Measurements from ENCODE around the gene C1QB.

GRCh38 chr1:22627331-22627730 is 25.7 kb upstream of the C1QB start:
- TF ChIP-seq CTCF (conservative IDR thresholded peaks at IDR 0.05; ENCODE audit: low read depth, low read length) (no peak), MXI1 (IDR thresholded peaks at IDR 0.05; ENCODE audit: borderline replicate concordance, low read depth, low read length) (no peak), BHLHE40 (IDR thresholded peaks at IDR 0.05; ENCODE audit: low read depth, low read length) (no peak), POLR2A (IDR thresholded peaks at IDR 0.05; ENCODE audit: low read depth, low read length) (no peak), CHD1 (IDR thresholded peaks at IDR 0.05; ENCODE audit: low read depth, low read length) (no peak), CEBPB (IDR thresholded peaks at IDR 0.05; ENCODE audit: low read depth, low read length) (no peak), RFX5 (IDR thresholded peaks at IDR 0.05; ENCODE audit: low read depth, low read length) (no peak), RCOR1 (IDR thresholded peaks at IDR 0.05; ENCODE audit: insufficient replicate concordance, low read length) (no peak), MAZ (IDR thresholded peaks at IDR 0.05; ENCODE audit: borderline replicate concordance, low read depth, low read length) (no peak), SMC3 (IDR thresholded peaks at IDR 0.05; ENCODE audit: low read depth, low read length) (no peak), USF2 (IDR thresholded peaks at IDR 0.05; ENCODE audit: low read depth, low read length) (no peak), FOS (IDR thresholded peaks at IDR 0.05; ENCODE audit: low read depth, low read length) (no peak)
- TF ChIP-seq, protein P1, sequence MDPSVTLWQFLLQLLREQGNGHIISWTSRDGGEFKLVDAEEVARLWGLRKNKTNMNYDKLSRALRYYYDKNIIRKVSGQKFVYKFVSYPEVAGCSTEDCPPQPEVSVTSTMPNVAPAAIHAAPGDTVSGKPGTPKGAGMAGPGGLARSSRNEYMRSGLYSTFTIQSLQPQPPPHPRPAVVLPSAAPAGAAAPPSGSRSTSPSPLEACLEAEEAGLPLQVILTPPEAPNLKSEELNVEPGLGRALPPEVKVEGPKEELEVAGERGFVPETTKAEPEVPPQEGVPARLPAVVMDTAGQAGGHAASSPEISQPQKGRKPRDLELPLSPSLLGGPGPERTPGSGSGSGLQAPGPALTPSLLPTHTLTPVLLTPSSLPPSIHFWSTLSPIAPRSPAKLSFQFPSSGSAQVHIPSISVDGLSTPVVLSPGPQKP (IDR thresholded peaks at IDR 0.05; ENCODE audit: borderline replicate concordance, low read depth, low read length), result no peak
